Activated CD8-positive, alpha-beta memory T cell treated with anti-CD3 and anti-CD28 coated beads, Interleukin-2, amount 50 U/mL, for 1 hour (primary cell): Measurements from ENCODE around the gene ISM1.
"Not testable (repeated sequence)": the region's sequence is repeated elsewhere in the genome, so short reads cannot be mapped to it uniquely, and the experiment has no call there.

Source experiments
- DNase-seq: peaks from one replicate; pipeline ENCODE4 v3.0.0-alpha.2; 2020; ENCODE audit errors: extremely low read depth

The ISM1 gene

DNA sequence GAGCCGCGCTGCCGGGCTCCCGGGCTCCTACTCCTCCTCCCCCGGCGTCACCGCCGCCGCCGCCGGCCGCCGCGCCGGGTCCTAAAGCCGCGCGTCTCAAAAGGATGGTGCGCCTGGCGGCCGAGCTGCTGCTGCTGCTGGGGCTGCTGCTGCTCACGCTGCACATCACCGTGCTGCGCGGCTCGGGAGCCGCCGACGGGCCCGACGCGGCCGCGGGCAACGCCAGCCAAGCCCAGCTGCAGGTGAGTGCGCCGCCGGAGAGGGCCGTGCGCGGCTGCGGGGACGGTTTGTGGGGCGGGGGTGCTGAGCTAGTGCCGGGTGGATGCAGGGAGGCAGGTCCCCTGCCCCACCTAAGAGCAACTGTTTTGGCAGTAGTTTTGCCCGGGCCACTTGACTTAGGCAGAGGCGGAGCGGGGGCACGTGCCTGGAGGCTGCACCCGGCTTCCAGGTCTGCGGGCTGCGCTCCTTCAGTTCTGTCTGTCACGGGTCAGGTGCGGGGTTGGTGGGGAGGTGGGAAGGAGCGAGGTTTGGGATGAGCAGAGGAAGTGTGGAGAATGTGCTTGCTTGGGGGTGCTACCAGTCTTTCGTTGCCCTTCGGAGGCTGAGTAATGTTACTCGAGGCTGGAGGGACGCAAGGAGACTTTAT, 722 bp downstream of the ISM1 start:
- DNase-seq: no peak

DNA sequence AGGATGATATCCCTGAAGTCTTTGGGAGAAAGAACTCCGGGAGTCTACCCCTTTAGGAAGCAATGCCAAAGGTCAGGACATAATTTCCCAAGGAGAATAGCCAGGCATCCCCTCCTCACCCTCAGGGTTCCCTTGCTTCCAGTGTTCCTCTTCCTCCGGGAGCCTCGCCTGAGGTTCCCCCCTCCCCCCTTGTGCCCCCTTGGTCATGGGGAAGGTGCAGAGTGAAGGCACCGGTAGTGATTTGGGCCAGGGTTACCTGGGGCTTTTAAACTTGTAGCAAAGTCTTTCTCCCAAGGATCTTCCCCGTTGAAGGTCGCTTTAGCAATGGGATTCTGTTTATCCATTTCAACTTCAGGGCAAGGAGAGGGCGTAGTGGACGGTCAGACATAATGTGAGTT, 1.2 kb downstream of the ISM1 start:
- no peak for DNase-seq

DNA sequence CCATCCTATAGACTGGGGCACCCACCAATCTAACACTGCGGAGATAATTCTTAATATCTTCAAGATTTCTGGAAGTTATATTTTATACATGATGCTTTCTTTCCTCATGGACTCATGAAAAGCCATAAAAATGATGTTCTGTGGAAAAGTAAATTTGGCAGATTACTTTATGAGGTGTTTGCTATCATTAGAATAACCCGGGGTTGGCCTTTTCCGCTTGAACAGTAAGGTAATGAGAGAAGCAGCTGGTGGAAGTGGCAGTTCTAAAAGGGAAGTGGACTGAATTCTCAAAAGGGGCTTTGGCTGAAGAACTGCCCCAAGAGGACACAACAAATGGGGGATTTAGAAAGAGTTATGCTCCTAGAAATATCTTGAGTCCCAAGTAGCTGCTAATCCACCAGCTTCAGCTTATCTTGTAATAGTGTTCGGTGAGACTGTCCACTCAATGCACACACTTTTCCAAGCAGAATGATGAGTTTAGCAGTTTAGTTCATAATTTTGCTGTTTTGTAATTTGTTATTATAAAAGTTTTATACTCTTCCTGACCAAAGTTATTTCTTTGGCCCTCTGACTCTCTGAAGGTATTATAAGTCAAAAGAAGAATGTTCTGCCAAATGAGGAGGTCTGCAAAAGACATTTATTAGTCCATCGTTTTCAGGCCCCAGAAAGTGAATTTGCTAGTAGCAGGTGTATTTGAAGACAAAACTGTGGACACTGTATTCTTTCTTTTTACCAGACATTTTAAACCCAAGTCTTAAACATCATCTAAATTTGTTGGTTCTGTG, 2.9 kb downstream of the ISM1 start:
- no peak for DNase-seq

DNA sequence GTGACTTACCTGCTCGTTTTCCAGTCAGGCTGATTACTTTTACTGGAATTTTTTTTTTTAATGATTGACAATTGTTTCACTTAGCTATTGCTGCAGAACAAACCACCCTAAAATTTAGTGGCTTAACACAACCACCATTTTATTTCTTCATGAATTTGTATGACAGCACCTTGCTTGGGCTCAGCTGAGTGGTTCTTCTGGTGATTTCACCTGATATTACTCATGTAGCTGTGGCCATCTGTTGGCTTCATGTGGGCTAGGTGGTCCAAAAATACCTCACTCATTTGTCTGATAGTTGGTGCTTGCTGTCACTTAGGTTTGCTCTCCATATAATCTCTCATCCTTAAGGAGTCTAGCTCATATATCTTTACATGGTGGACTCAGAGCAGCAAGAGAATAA, 5.3 kb downstream of the ISM1 start:
- DNase-seq: no peak

DNA sequence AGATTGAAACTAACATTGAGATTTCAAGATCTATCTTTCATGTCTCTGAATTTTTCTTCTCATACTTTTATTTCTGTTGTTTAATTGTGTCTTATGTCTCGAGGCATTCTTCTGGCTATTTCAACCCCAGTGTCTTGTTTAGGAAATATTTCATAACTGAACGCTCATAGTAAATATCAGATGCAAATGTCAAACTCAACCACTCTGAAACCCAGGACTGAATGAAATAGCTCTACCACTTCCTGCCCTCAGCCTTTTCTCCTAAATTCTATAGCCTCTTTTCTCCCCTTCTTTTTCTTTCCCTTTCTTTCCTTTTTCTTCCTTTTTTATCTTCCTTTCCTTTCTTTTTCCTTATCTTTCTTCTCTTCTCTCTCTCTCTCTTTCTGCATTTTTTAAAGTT, 7.7 kb downstream of the ISM1 start:
- no peak for DNase-seq

DNA sequence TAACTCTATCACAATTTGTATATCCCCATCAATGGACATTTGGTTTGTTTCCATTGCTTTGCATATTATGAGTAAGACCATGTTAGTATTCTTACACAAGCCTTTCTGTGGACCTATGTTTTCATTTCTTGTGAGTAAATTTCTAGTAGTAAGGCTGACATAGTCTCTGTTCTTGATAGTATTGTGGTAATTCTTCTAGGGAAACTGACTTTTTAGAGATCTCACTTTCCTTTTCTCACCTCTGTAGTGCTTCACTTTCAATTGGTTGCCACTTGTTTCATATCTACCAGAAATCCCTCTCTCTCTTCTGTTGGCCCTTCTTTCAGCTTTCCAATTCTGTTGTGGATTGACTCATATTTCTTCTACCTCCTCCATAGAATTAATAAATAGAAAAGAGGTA, 8.5 kb downstream of the ISM1 start:
- no peak for DNase-seq

DNA sequence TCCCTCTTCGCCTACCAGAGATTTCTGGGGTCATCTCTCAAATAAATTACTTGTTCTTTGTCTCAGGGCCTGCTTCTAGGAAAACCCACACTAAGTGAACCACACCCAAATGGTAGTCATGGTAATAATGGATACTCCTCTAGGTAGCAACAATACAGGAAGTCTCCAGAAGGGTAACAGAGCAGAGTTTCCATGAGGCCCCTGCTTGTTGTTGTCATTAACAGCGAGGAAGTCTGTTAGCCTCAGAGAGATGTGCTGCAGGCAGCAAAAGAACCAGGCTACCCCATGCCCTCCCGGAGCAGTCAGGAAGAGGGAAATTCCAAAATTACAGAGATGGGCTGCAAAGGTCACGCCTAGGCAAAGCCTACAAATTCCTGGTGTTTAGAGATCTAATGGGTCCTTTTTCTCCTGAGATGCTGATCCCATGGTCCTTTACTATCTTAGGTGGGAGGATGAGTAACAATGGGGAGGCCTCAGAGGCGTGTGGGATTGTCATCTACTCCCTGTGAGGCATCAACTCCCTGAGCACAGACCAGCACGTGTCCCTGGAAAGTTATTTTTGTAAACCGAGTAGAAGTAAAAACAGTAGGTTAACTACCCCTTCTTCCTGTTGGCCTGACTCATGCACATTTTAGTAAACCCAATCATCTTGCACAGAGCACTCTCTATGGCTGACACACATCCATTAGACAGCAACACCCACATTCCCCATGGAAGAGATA, 10.1 kb downstream of the ISM1 start:
- DNase-seq: no peak

DNA sequence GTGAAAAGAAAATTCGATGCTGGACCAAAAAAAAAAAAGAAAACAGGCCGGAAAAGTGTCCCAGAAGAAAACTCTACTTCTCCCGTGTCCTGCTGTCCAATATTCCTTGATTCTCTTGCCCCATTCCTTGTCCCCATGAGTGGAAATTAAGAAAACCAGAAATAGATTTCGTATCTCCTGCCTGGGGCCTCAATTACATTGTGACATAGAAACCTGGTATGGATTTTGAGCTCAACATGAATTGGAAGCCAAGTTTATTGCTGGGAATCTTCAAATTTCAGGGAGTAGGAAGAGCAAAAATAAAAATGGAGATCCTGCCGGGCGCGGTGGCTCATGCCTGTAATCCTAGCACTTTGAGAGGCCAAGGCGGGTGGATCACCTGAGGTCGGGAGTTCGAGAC, 11.9 kb downstream of the ISM1 start:
- no peak for DNase-seq

DNA sequence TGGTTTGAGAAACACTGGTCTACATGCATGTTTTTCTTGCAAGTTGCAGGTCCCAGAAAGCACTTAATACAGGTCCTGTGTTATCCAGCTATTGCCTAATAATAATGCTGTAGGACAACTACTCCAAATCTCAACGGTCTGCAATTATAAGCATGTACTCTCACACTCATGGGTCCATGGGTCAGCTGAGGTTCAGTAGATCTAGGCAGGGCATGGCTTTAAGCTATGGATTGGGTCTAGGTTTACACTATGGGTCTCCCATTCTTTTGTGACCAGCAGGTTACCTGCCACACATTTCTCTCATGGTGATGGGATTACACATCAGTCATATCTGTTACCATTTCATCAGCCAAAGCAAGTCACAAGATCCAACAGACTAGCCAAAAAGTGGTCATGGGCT, 13.9 kb downstream of the ISM1 start:
- DNase-seq: no peak

DNA sequence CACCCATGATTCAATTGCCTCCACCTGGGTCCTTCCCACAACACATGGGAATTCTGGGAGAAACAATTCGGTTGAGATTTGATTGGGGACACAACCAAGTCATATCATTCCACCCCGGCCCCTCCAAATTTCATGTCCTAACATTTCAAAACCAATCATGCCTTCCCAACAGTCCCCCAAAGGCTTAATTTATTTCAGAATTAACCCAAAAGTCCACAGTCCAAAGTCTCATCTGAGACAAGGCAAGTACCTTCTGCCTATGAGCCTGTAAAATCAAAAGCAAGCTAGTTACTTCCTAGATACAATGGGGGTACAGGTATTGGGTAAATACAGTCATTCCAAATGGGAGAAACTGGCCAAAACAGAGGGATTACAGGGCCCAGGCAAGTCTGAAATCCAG, 15.3 kb downstream of the ISM1 start:
- not testable (repeated sequence) for DNase-seq

DNA sequence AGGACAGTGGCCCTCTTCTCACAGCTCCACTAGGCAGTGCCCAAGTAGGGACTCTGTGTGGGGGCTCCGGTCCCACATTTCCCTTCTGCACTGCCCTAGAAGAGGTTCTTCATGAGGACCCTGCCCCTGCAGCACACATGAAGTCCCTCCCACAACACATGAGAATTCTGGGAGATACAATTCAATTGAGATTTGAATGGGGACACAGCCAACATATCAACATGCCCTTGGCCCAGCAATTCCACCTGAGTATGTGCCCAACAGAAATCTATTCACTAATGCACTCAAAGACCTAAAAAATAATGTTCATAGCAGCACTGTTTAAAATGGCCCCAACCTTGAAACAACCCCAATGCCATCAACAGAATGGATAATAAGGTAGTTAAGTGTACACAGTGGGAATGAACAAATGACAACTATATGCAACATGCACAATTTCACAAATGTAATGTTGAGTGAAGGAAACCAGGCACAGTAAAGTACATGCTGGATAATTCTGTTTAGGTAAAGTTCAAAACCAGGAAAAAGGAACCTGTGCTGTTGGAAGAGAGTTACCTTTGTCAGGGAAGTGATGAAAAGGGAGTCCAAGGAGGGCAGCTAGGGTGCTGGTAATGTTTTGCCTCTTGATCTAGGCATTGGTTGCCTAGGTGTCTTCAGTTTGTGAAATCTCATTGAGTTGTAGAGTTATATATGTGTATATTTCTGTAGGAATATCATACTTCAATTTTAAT, 16.1 kb downstream of the ISM1 start:
- no peak for DNase-seq

DNA sequence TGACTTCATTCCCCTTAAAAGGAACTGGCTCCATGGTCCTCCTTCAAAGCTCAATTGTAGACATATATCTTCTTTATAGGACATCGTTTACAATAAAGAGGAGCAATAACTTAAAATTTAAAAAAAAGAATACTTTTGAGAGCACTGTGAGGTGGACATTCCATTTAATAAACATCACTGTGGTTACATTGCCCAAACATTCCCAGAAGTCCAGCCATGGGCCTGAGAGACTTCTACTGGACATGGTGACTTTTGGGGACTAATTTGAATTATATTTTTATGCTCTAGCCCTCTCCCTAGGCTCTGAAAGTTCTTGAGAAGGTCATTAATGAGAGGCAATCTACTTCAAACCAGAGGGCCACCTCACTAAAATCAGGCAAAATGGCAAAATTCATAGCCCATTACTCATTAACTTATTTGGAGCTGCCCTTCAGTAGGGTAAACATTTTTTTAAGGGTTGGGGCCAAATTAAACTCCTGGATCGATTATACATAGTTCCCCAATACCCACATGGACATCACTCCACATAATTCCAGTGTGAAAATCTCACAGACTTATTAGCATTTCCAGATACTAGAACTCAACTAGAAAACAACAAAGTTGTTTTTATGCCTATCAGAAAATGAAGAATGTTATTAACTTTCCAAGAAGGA, 17.1 kb downstream of the ISM1 start:
- DNase-seq: no peak

DNA sequence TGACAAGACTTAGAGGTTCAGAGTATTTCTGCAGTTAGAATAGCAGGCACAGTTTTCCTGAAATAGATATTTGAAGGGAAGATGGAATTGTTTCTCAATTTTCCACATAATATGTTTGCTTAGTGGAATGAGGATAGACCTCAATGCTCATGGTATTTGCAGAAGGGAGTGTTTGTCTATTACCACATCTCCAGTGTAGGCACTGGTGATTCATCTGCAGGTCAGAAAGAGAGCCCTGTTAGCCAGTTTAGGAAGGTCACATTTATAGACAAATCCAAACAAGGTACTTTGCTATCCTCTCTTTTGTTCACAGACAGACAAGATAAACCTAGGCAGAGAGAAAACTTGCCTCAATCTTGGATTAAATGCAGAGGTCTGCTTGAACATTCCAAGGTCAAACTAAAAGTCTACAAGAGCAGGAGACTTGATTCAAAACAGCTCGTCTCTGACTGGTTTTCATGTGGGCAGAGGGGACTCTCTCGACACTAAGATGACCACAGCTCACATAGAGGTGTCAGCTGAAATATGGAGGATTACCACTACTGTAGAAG, 22.8 kb downstream of the ISM1 start:
- no peak for DNase-seq

DNA sequence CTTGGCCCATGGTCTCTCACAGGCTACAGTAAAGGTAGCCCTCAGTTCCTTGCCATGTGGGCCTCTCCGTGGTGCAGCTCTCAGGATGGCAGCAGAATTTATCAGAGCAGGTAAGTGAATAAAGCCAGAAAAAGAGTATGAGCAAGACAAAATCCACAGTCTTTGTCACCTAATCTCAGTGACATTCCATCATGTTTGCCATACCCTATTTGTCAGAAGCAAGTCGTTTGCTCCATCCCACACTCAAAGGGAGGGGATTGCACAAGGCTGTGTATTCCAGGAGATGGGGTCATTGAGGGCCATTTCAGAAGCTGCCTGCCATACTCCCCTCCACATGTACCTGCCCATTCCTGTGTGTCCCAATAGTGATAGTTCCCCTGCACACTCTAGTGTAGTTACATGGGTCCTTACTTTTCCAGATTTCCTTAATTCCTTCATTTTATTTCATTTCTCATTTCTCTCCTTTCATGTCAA, 24.2 kb downstream of the ISM1 start:
- DNase-seq: no peak

DNA sequence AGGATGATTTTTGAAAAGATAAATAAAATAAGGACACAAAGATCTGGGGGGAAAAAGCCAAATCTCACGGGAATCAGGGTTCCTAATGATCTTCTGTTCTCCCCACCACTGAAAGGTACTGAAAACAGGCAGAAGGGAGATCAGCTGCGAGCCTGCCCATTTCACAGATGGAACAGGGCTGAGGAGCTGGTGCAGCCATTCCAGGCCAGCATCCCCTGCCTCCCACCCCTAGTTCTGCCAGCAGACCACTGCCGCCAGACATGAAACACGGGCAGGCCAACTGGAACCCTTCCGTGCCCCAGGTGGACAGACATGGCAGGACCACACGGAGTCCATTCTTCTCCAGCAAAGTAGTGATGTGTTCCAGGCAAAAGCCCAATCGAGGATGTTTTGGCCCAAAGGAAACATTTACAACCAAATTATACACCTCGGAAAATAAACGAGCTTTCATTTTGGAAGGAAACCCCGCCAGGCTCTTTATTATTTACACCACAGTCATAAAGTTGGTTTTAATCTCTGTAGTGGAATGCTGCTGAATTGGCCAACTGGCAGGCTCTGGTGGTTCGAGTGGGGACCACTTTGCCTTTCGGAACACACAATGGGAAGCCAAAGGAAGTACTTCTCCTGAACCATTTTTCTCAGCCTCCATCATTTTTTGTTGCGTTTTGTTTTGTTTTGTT, 28.2 kb downstream of the ISM1 start:
- DNase-seq: no peak

DNA sequence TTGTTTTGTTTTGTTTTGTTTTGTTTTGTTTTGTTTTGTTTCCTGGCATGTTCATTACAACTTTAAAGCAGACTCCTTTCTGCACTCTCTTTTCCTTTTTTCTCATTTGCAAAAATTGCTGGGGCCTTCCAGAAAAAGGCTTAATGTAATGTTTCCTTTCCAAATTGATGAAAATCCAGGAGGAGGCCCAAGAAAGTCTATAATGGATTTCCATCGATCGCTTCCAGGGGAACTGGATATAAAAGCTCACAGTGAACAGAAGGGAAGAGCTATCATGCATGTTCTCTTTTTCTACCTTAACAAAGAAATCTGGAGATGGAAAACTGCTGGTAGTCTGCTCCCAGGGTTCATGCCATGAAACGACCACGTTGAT, 28.7 kb downstream of the ISM1 start:
- no peak for DNase-seq

DNA sequence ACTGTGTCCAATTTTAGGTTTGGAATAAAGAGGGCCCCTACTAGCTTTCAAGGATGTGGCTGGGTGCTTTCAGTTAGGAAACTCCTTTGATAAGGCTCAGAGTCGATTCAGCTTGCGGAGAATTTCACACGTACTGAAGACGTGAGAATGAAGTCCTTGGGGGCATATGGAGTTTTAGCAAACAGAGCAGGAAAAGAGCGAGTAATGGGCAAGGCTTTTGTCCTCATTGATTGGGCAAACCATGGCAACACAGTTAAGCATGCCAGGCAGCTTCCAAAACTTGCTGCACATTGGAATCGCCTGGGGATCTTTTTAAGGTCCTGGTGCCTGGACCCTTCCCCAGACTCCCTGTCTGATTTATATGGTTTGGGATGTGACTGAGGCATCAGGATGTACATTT, 29.2 kb downstream of the ISM1 start:
- no peak for DNase-seq

DNA sequence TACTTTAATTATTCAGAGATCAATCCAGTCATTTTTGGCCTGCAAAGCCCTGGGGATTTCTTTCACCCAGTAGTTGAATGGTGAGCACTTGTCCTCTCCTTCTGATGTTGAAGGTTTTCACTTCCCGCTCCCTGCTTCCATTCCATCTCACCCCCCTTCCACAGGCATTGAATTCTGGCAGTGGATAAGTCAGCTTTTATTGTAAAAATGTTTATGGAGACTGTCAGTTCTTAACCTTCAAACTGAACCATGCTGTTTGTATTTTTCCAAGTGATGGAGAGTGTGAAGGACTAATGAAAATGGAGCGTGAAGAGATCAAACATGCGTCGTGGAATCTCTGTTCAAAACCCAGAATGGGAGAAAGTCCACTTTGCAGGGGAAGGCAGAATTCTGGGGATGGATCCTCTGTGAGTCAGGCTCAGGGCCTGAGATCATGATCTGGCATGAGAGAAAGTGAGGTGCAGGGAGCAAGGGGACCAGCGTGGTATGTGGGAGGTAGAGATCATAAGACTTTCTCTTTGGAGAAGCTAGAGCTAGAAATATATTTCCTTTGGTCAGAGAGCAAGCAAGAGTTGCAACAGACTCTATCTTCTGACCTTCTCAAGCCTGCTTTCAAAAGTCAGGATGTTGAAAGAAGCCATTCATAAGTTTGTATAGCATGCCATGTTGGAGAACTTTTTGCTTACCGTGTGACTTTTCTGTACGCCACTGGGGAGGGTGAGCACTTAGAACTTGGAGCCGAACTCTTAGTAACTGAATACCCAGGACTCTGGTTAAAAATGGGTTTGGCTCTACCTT, 30.2 kb downstream of the ISM1 start:
- no peak for DNase-seq

DNA sequence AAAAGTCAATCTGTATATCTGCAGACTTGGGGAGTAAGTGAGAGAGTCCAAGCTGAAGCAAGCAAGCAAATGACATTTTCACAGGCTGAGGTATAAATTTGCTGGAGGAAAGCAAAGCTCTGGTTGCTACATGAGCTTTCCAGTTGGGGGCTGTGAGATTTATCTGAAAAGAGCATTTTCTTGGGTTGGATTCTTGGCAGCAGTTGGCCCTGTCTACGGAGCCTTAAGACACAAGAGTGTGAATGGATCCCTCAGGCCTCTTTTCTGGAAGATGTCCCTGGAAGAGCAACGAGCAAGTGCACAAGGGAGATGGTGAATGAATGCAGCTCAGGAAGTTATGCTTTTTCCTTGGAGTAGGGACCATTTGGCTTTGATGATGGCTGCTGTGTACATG, 30.8 kb downstream of the ISM1 start:
- DNase-seq: no peak

DNA sequence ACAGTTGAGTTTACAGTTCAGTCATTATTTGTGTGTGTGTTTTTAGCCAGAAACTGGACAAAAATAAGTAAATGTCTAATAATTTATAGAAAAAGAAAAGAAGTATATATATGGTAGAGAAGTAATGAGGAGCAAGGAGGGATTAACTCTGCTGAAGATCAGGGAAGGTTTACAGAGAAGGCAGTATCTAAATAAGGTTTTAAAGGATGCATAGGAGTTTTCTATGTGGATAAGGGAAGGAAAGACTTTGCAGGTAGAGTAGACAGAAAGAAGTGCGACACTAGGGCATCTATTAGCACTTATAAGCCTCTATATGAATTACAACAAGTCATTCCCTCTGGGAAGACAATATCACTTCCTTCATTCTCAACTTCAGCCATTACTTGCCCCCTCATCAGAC, 34.3 kb downstream of the ISM1 start:
- no peak for DNase-seq
